ENCODE measurements around the gene TRIM66. TPM values are rescaled to one million over a fixed set of nuclear protein-coding genes. Genes with fewer than 3 reads are reported as not detected.

TRIM66 gene
- total RNA-seq, 4 donors from 2014 or later, result 7.7 to 48.5 (median 9.4) TPM

GRCh38 chr11:8729837-8730696, 47.6 kb upstream of the TRIM66 start:
- 92 to 94% methylated on average over 37 to 38 of the region's 38 CpGs for WGBS, 2 donors
- no peaks in the 10 kb centered on the region for H3K9me3 ChIP-seq
- H3K4me3 ChIP-seq (replicated peaks in 1 of 3), result no peak overlapping the region
- peaks cover 40 to 73% of the 10 kb centered on the region in 2 donors for H3K4me1 ChIP-seq
- no peak for TF ChIP-seq POLR2A (IDR thresholded peaks at IDR 0.05)
- no peak for TF ChIP-seq CTCF (IDR thresholded peaks at IDR 0.05)
- H3K27me3 ChIP-seq, result no peaks in the 10 kb centered on the region
- DNase-seq, result no peak
- H3K27ac ChIP-seq, result peak overlapping the region in 1 of 3 donors; percentile 12
- intact Hi-C loops (cut with DNase I), result no loop called here
- H3K36me3 ChIP-seq, result no peaks in the 10 kb centered on the region

GRCh38 chr11:8729067-8729466, 46.6 kb upstream of the TRIM66 start:
- Histone ChIP-seq H3K4me3 (replicated peaks in 1 of 3) (no peak overlapping the region), H3K27me3 (no peaks in the 10 kb centered on the region), H3K4me1 (peaks cover 33 to 64% of the 10 kb centered on the region in 2 donors), H3K9me3 (no peaks in the 10 kb centered on the region), H3K27ac (peak overlapping the region in 1 of 3 donors; percentile 53), H3K36me3 (no peaks in the 10 kb centered on the region)
- DNase-seq, result no peak
- WGBS, 2 donors, result 79 to 90% methylated on average over 6 of the region's 6 CpGs
- intact Hi-C loops (cut with DNase I), result no loop called here
- TF ChIP-seq CTCF (IDR thresholded peaks at IDR 0.05), result no peak
- TF ChIP-seq POLR2A (IDR thresholded peaks at IDR 0.05), result no peak

- H3K4me3 ChIP-seq (replicated peaks in 1 of 3), result no peak overlapping the region
- peak overlapping the region in 2 of 3 donors; percentile 33 to 53 for H3K27ac ChIP-seq
- no peak for DNase-seq
- intact Hi-C loops (cut with DNase I), result no loop called here
- TF ChIP-seq POLR2A (IDR thresholded peaks at IDR 0.05) (no peak), CTCF (IDR thresholded peaks at IDR 0.05) (no peak)
- peaks cover 32 to 59% of the 10 kb centered on the region in 2 donors for H3K4me1 ChIP-seq
- no peaks in the 10 kb centered on the region for H3K36me3 ChIP-seq
- no peaks in the 10 kb centered on the region for H3K27me3 ChIP-seq
- H3K9me3 ChIP-seq, result no peaks in the 10 kb centered on the region
- 28 to 49% methylated on average over 4 of the region's 4 CpGs for WGBS, 2 donors
Measured at GRCh38 chr11:8728563-8728962, 46.1 kb upstream of the TRIM66 start.

- Histone ChIP-seq H3K27me3 (no peaks in the 10 kb centered on the region), H3K36me3 (no peaks in the 10 kb centered on the region), H3K4me1 (peaks cover 28 to 58% of the 10 kb centered on the region in 2 donors), H3K4me3 (replicated peaks in 1 of 3) (no peak overlapping the region), H3K27ac (peak overlapping the region in 1 of 3 donors; percentile 13), H3K9me3 (no peaks in the 10 kb centered on the region)
- intact Hi-C loops (cut with DNase I), result no loop called here
- TF ChIP-seq POLR2A (IDR thresholded peaks at IDR 0.05) (no peak), CTCF (IDR thresholded peaks at IDR 0.05) (no peak)
- WGBS, 2 donors, result 86 to 91% methylated on average over 4 of the region's 4 CpGs
- no peak for DNase-seq
Measured at GRCh38 chr11:8726395-8726794, 43.9 kb upstream of the TRIM66 start.

- TF ChIP-seq POLR2A (IDR thresholded peaks at IDR 0.05) (no peak), CTCF (IDR thresholded peaks at IDR 0.05) (no peak)
- Histone ChIP-seq H3K9me3 (no peaks in the 10 kb centered on the region), H3K36me3 (no peaks in the 10 kb centered on the region), H3K4me3 (replicated peaks in 1 of 3) (no peak overlapping the region), H3K27ac (no peak overlapping the region), H3K4me1 (peaks cover 42 to 69% of the 10 kb centered on the region in 2 donors), H3K27me3 (no peaks in the 10 kb centered on the region)
- WGBS, 2 donors, result 86 to 96% methylated on average over 7 of the region's 7 CpGs
- intact Hi-C loops (cut with DNase I), result no loop called here
- DNase-seq, result no peak
Measured at GRCh38 chr11:8724682-8725081, 42.2 kb upstream of the TRIM66 start.

Data from thyroid gland (tissue), 4 donors.